GM12892 (cell line): Measurements from ENCODE around the gene GPAT3.

Experiments used
- POLR2A ChIP-seq: IDR thresholded peaks from 2 replicates; pipeline ENCODE4 v1.6.1; 2011; ENCODE audit warnings: low read depth, low read length, control low read depth
- POLR2AphosphoS5 ChIP-seq: IDR thresholded peaks from 2 replicates; pipeline ENCODE4 v1.6.1; 2011; ENCODE audit warnings: low read depth, low read length, control low read depth
- TAF1 ChIP-seq: IDR thresholded peaks from 2 replicates; pipeline ENCODE4 v1.6.1; 2011; ENCODE audit warnings: low read depth, mild to moderate bottlenecking, control low read depth, low read length, borderline replicate concordance

- TF ChIP-seq POLR2A: no peak
- TF ChIP-seq TAF1: no peak
- TF ChIP-seq POLR2AphosphoS5: no peak
Observed at GRCh38 chr4:83556006-83556707, 20.2 kb downstream of the GPAT3 start.
